GM18498 (cell line): ENCODE measurements around the gene PRSS12.
A peak's percentile ranks its signal among the peaks of the same experiment; 100 is the strongest.
"Not testable (repeated sequence)": the region's sequence is repeated elsewhere in the genome, so short reads cannot be mapped to it uniquely, and the experiment has no call there.

Source experiments
- ATAC-seq: cut with Tn5 transposase; IDR thresholded peaks from one replicate; pipeline ENCODE4 v1.9.1; 2021; ENCODE audit warnings: mild to moderate bottlenecking, moderate library complexity; ENCODE audit not compliant: unreplicated experiment

Gene PRSS12

DNA sequence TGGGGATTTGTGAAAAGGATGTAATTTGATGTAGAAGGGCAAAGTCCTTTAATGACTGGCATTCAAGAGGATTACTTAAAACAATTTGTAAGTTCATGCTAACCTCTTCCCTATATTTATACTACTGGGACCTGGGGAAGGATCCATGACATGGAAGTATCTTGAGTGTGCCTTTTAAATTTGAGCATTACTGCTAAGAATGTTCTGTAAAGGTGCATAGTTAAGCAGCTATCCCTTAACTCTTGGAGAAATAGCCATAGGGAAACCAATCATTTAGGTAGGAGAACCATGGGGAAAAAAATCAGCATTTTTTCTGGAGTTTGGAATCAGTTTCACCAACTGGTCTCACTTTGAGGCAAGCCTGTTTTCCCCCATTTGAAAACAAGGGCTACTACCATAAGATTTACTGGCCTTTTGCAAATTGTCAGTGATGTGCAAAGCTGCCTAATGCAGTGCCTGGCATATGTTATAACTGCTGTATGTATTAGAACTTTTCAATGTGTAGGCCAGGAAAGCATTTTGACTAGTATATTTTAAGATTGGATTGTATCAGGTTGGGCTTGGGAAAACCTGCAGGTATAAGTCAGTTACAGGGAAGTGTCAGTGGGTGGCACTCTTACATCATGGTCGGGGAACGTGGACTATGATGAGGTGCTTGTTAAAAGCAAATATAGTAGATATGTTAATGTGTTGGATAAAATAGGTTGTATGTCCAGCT, 72.1 kb downstream of the PRSS12 start:
- peak; percentile 19 for ATAC-seq

DNA sequence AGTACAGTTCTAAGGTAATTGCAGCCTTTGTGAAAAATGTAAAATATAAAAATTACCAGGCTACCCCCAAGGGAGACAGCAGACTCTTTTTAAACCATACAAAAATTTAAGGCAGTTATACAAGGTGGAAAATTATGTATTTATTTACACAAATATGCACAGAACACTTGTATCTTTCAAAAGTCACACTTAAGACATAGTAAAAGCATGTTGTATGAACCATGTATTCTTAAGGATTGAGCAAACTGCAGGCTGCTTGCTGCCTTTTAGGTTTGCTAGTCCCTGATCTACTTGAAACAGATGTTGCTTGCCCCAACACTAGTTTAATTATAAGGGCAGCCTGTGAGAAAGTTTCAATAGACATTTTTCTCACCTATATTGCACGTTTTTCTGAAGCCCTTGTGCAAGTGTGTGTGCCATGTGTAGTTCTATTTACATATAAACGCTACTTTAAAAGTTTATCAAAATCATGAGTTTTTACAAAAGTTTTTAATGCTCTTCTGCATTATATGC, 72.8 kb downstream of the PRSS12 start:
- ATAC-seq = no peak

DNA sequence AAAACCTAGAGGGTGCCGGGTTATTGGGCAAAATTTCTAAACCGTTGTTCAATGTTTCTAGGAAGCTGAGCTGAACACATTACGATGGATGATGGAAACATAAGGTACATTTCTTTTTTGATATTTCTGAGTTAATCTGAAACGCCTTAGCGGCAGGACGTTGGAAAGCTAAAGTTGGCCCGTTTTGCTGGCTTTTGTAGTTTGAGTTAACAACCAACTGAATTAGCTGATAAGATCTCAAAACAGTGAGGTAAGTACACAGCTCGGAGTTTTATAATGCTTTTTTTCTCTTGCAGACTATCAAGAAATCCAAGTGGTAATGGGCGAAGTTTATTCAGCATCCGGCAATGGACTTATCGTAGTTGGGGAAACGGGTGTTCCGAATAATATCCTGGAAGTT, 73.5 kb downstream of the PRSS12 start:
- no peak for ATAC-seq

DNA sequence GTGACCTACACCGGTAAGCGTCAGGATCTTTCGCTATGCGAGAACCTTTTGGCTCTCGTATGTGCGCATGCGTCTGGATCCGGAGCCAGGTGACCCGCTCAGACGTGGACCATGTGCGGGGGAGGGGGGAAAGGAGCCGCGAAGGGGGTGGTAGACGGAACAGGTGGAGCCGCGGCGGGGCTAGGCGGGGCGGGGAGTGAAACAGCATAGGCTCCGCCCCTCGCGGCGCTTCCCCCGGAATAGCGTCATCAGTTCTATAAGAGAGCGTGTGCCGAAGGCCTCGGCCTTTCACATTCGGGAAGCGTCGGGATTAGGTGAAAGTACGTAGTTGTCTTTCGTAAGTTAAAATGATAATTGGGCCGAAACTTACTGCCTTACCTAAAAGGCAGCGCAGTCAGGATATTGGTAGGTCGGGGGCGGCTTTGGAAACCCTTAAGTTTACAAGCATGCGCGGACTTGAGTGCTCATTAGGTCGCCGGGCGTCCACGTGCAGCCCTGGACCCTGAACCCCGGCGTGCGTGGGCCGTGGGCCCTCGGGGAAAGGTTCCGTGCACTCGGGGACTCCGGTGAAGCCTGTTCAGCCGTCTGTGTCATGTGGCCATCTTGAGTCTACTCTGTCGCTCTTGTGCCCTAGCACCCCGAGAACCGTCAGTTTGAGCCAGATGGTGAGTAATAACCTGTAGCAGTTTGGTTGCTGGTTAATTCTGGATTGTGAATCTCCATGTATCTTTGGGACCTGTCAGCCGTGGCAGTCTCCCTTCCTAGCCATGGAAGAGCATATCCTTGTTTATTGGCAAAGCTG, 74.1 kb downstream of the PRSS12 start:
- ATAC-seq = peak; percentile 88

DNA sequence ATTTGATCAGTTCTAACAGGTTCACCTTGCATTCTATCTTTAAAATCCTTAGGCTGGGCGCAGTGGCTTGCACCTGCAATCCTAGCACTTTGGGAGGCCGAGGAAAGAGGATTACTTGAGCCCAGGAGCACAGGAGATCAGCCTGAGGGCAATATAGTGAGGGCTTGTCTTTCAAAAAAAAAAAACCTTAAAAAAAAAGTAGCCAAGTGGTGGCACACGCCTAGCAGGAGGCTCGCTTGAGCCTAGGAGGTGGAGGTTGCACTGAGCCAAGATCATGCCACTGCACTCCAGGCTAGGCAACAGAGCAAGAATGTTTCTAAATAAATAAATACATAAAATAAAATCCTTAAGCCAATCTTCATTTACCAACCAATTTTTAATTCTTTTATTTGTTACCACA, 75.6 kb downstream of the PRSS12 start:
- ATAC-seq = no peak

DNA sequence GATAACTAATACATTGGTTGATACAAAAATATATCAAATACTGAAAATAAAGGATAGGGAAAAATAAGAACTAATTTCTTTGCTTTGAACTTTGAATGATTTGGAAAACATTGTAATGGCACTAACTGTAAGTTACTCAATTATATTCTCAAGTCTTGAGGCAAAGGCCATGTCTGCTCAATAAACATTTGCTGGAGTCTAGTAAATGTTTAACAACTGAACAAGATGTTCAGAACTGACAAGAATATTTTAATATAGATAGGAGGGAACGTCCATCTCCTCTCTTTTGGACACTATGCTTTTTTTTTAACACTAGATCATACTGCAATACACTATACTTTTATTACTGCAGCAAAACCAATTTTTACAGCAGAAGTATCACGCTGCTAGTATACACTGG, 76.2 kb downstream of the PRSS12 start:
- no peak for ATAC-seq

DNA sequence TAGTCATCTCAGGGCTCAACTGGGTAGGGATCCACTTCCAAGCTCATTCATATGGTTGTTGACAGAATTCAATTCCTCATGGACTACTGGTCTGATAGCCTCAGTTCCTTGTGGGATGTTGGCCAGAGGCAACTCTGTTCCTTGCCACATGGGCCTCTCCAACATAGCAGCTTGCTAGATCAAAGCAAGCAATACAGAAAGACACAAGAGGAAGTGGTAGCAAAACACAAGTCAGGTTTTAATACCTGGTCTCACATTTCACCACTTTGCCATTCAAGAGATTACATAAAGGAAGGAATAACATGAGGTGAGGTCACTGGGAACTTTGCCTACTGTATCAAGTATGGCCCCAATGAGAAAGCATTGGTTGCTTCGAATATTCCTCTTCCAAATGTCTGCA, 79.2 kb downstream of the PRSS12 start:
- no peak for ATAC-seq

DNA sequence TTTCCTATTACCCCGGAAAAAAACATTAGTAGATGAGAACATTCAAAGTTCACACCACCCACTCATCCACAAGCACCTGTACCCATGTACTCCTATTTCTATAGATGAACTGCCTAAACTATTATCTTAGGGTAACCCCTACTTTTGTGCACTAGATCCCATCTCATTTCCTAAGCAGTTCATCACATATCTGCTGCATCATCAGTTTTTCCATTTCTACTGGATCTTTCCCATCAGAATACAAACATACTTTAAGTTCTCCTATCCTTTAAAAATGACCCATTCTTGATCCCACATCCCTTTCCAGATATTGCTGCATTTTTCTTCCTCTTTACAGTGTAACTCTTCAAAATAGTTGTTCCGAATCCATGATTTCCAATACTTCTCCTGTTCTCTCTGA, 81.0 kb downstream of the PRSS12 start:
- no peak for ATAC-seq

DNA sequence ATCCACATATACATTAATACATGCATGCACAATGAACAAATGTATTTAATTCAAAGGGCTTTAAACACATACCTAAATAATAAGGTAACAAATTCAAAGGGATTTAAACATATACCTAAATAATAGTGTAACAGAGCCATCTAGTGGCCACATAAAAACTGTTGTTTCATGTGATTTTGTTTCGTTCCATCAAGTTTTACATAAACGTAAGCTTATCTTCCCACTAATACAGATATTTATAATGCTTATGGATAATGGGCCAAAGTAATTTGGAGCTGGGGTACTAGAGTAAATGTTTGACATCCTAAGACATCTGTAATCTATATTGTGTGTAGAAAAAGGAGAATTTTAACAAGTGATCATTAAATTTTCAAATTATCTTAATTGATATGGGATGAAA, 82.3 kb downstream of the PRSS12 start:
- ATAC-seq = peak; percentile 43

DNA sequence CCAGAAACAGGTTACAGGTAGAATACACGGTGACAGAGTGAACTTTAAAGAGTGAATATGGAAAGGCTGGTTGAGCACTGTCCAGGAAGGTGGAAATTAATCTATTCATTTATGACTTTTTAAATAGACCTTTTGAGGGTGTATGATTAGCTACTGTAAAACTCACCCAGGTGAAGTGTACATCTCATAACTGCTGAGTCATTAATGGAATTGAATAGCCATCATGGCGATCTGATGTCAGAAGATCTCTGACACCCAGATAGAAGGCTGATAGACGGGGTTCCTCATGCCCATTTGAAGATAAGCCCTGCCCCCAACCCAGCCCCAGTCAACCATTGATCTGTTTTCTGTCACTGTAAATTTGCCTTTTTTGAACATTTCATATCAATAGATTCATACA, 84.0 kb downstream of the PRSS12 start:
- ATAC-seq = no peak

DNA sequence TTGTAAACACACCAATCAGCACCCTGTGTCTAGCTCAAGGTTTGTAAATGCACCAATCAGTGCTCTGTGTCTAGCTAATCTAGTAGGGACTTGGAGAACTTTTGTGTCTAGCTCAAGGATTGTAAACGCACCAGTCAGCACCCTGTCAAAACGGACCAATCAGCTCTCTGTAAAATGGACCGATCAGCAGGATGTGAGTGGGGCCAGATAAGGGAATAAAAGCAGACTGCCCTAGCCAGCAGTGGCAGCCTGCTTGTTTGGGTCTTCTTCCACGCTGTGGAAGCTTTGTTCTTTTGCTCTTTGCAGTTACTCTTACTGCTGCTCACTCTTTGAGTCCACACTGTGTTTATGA, 86.7 kb downstream of the PRSS12 start:
- not testable (repeated sequence) for ATAC-seq

DNA sequence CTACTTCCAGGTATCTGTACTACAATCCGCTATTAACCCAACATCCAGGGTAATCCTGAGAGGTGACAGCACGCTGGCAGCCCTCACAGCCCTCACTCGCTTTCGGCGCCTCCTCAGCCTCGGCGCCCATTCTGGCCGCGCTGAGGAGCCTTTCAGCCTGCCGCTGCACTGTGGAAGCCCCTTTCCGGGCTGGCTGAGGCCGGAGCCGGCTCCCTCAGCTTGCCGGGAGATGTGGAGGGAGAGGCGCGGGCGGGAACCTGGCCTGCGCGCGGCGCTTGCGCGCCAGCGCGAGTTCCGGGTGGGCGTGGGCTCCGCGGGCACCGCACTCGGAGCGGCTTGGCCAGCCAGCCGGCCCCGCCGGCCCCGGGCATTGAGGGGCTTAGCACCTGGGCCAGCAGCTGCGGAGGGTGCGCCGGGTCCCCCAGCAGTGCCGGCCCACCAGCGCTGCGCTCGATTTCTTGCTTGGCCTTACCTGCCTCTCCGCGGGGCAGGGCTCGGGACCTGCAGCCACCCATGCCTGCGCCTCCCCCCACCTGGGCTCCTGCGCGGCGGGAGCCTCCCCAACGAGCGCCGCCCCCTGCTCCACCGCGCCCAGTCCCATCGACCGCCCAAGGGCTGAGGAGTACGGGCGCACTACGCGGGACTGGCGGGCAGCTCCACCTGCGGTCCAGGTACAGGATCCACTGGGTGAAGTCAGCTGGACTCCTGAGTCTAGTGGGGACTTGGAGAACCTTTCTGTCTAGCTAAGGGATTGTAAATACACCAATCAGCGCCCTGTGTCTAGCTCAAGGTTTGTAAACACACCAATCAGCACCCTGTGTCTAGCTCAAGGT, 87.3 kb downstream of the PRSS12 start:
- ATAC-seq = no peak

DNA sequence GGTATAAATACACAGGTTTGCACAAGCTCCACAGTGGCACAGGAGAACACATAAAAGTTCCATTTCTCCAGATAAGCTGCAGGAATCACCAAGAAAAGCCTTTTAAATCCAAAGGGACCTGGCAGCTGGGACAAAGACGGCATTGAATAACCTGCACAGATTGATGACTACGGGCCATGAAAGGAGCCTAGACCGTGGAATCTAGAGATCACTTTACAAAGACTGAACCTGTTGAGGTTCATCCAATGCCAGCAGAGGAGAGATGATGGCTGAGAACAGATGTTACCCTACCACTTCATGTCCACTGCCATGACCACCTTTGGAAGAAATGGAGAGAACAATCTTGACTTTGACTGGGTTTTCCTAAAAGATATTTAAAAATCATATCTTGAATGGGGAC, 88.7 kb downstream of the PRSS12 start:
- no peak for ATAC-seq

DNA sequence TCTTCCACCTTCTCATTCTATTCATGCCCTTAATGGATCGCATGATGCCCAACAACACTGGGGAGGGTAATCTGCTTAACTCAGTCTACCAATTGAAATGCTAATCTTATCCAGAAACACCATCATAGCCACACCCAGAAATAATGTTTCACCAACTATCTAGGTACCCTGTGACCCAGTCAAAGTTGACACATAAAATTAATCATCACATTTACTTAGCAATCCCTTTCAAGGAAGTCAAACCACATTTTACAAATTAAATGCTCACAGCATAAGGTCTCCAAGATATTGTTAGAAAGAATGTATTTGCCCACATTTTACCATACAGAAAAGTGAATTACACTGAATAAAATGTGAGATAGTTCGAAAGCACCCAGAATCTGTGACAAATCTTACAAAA, 92.5 kb downstream of the PRSS12 start:
- ATAC-seq = no peak

DNA sequence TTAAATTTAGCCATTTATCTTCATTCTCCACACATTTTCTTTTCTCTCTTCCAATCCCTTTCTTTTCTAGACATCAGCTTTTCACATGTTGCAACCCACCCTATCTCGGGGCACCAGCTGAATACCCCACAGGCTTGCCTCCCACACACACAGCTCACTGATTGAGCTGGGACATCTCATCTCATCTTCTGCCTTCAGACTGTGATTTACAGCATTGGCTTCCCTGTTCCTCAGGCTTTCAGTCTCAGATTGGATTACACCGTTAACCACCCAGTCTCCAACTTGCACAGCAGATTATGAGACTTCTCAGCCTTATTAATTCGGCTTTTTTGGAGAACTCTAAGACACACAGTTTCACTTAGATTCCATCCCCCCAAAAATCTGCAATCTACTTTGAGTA, 93.7 kb downstream of the PRSS12 start:
- ATAC-seq = no peak

DNA sequence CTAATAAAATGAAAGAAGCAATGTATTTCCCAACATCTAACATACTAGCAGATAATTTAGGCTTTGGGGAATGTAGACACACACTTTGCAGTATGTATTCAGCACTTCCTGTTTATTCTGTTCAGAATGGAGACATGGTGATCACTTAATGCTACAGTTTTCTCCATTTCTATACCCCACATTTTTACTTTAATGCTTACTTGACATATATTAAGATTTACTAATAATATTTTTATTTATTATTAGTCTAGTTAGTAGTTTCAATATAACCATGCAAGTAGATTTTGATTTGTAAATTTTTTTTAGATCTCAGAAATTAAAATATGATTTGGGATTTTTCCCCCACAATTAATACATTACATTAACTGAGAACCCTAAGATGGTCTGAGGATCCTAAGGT, 98.4 kb downstream of the PRSS12 start:
- ATAC-seq = no peak

DNA sequence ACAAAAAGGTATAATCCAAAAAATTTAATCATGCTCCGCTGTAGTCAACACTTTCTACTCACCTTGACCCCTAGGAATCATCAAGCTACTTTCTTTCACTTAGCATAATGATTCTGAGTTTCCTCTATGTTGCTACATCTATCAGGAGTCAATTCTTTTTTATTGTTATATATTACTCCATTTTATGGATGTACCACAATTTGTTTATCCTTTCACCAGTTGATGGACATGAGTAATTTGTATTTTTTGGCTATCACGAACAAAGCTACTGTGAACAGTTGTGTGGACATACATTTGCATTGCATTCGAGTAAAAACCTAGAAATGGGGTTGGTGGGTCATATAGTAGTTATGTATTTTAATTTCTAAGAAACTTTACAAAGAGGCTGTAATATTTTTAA, 102.9 kb downstream of the PRSS12 start:
- ATAC-seq = no peak

DNA sequence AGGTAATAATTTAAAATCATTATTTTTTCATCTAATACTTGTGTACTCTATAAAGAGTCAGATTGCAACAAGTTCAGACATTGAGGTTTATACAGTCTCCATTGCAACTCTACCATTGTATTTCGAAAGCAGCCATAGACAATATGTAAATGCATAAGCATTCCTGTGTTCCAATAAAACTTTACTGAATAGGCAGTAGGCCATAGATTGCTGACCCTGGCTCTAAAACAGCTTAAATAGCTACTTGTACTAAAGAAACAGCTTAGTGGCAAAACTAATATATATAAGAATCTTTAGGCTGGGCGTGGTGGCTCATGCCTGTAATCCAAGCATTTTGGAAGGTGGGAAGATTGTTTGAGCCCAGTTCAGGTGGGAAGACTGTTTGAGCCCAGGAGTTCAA, 115.3 kb downstream of the PRSS12 start:
- ATAC-seq = no peak

DNA sequence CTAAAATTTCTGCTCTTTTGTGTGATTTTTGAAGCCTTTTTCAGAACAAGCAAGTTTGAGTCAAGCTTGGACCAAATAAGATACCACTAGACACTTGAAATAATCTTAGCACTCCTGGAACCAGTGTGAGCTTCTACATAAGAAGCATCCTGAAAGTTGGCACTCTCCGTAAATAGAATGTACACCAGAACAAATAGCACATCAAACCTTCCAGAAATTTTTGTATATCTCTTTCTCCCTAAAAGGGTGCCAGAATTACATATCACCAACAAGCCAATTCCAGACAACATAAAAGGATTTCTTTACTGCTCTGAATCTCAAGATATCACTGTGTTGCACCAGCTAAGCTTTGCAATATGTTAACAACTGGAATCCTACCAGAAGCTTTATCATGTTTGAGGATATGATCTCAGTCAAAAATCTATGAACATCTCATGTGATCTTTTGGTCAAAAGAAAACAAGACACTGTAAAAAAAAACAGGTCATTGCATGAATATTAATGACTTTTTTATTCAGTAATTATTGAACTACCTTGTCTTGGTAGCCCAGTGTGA, 117.2 kb downstream of the PRSS12 start:
- ATAC-seq = no peak
